NCI-H1436 treated with DMSO at 0.1 percent for 48 hours (cell line): ENCODE results near the gene DAPK2.

ENCODE experiments used
- DNase-seq: peaks from one replicate; lab custom pipeline; 2025; lab: John Stamatoyannopoulos, UW

The DAPK2 gene

GRCh38 chr15:63870487-63871209 is 175.6 kb downstream of the DAPK2 start:
- no peak for DNase-seq

GRCh38 chr15:63870043-63870394 is 176.3 kb downstream of the DAPK2 start:
- no peak for DNase-seq

DNA sequence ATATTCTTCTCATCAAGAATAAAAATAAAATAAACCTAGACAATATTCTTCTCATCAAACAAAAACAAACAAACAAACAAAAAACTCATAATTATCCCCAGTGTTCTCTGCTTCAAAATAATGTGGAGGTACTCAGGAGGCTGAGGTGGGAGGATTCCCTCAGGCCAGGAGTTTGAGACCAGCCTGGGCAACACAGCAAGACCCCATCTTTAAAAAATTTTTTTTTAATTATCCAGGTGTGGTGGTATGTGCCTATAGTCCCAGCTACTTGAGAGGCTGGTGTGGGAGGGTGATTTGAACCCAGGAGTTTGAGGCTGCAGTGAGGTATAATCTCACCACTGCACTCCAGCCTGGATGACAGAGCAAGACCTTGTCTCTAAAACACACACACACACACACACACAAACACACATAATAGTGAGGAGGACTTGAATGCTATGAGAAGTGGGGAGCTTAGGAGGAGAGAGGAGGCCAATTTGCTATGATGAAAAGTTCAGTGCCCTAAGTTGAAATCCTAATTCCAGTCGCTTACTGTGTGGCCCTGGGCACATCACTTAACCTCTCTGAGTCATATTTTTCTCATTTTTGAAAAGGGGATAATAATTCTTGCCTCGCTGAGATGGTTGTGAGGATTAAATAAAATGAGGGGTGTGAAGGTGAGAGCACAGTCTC is 176.8 kb downstream of the DAPK2 start:
- DNase-seq = no peak

DNA sequence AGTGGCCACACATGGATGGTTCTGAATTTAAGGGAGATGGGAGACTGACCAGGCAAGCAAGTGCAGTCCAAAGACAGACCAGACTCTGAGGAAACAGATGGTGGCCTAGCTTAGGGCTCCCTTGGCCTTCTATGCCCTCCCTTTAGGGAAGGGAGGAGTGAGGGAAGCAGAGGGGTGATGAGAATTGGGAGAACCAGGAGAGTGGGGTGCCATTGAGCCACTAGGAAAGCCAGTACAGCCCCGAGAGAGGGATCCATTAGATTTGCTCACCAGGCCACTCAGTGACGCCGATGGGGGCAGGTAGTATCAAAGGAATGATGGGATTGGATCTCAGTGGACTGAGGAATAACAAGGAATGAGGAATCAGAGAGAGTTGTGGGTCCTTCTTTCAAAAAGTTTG is 182.1 kb downstream of the DAPK2 start:
- DNase-seq = no peak

GRCh38 chr15:63861946-63862517 is 184.3 kb downstream of the DAPK2 start:
- DNase-seq = no peak

DNA sequence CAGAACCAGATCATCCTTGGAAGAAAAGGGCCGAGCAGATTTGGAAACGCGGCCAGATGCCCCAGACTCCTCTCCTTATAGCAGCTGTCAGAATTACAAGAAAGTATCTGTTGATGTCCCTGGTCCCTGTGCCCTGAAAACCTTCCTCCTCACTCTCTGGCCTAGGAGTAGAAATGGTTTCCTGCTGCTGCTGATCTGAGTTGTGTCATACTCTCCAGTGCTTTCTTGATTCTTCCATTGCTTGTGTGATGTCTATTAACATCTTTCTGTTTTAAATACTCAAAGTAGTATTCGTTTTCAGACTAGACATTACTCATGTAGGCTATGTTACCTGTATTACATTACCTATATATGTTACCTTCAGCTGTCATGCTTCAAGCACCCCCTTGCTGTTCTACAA is 185.7 kb downstream of the DAPK2 start:
- no peak for DNase-seq

- DNase-seq = no peak
Observed at GRCh38 chr15:63860155-63860554, 186.1 kb downstream of the DAPK2 start.

DNA sequence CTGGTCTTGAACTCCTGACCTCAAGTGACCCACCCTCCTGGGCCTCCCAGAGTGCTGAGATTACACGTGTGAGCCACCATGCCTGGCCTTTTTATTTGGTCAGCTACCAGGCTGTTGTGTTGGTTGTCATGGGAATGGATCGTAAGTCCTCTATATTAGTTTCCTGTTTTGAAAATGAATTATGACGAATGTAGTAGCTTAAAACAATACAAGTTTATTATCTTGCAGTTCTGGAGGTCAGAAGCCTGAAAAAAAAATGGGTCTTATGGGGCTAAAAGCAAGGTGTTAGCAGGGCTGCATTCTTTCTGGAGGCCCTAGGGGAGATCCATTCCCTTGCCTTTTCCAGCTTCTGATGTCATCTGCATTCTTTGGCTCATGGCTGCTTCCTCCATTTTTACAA is 187.4 kb downstream of the DAPK2 start:
- no peak for DNase-seq

DNA sequence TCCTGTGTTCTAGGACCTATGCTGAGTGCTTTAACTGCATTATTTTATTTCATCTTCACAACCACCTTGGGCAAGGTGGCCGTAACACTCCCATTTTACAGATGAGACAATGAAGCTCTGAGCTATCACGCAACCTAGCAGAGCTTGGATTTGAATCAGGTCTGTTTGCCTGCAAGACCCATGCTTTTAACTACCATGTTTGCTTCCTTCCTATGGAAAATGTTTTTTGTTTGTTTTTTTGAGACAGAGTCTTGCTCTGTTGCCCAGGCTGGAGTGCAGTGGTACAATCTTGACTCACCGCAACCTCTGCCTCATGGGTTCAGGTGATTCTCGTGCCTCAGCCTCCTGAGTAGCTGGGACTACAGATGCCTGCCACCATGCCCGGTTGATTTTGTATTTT is 187.8 kb downstream of the DAPK2 start:
- no peak for DNase-seq

GRCh38 chr15:63857461-63857856 is 188.8 kb downstream of the DAPK2 start:
- DNase-seq = no peak
